Nephron progenitor cell (in vitro differentiated cells): ENCODE measurements around the gene SORBS1.
A peak's percentile ranks its signal among the peaks of the same experiment; 100 is the strongest.

Source experiments
- DNase-seq: peaks from one replicate; pipeline ENCODE4 v3.0.0; 2021
- H3K27ac Mint-ChIP-seq: 2 replicates; pipeline ENCODE4 v1.8.0; 2021; ENCODE audit warnings: mild to moderate bottlenecking, moderate library complexity, mixed read lengths
- H3K27me3 Mint-ChIP-seq: 2 replicates; pipeline ENCODE4 v1.8.0; 2021; ENCODE audit warnings: mild to moderate bottlenecking, low read depth, mixed read lengths; ENCODE audit not compliant: poor library complexity
- H3K36me3 Mint-ChIP-seq: 2 replicates; pipeline ENCODE4 v1.8.0; 2021; ENCODE audit warnings: low read depth, mixed read lengths
- H3K4me1 Mint-ChIP-seq: 2 replicates; pipeline ENCODE4 v1.8.0; 2021; ENCODE audit warnings: mixed read lengths
- H3K4me3 Mint-ChIP-seq: 2 replicates; pipeline ENCODE4 v1.8.0; 2021; ENCODE audit warnings: mild to moderate bottlenecking, moderate library complexity, mixed read lengths
- H3K9me3 Mint-ChIP-seq: 2 replicates; pipeline ENCODE4 v1.8.0; 2021; ENCODE audit warnings: mild to moderate bottlenecking, moderate library complexity, mixed read lengths
- CTCF ChIP-seq: fragments of 200-600 bp; sonication (generic); IDR thresholded peaks from 2 replicates; pipeline ENCODE4 v1.5.0; 2021; ENCODE audit warnings: antibody characterized with exemption

SORBS1 gene

GRCh38 chr10:95373660-95374059, 187.5 kb downstream of the SORBS1 start:
- Mint-ChIP-seq H3K27me3 (no peaks in the 10 kb centered on the region), H3K36me3 (peaks cover 3% of the 10 kb centered on the region), H3K4me1 (no peaks in the 10 kb centered on the region), H3K27ac (no peak overlapping the region), H3K9me3 (no peaks in the 10 kb centered on the region), H3K4me3 (no peak overlapping the region)
- DNase-seq = no peak
- TF ChIP-seq CTCF = no peak

DNA sequence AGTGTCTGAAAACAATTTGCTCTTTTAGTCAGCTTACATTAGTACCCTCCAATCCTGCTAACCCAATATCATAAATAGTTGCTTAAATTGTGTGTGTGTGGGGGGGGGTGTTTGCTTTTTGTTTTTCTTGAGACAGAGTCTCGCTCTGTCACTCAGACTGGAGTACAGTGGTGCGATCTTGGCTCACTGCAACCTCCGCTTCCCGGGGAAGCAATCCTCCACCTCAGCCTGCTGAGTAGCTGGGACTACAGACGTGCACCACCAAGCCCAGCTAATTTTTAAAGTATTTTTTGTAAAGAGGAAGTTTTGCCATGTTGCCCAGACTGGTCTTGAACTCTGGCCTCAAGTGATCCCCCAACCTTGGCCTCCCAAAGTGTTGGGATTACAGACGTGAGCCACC, 196.8 kb downstream of the SORBS1 start:
- Mint-ChIP-seq H3K27me3 (peaks cover 3% of the 10 kb centered on the region), H3K9me3 (no peaks in the 10 kb centered on the region), H3K27ac (no peak overlapping the region), H3K4me3 (no peak overlapping the region), H3K36me3 (no peaks in the 10 kb centered on the region), H3K4me1 (peaks cover 28% of the 10 kb centered on the region)
- no peak for TF ChIP-seq CTCF
- no peak for DNase-seq

DNA sequence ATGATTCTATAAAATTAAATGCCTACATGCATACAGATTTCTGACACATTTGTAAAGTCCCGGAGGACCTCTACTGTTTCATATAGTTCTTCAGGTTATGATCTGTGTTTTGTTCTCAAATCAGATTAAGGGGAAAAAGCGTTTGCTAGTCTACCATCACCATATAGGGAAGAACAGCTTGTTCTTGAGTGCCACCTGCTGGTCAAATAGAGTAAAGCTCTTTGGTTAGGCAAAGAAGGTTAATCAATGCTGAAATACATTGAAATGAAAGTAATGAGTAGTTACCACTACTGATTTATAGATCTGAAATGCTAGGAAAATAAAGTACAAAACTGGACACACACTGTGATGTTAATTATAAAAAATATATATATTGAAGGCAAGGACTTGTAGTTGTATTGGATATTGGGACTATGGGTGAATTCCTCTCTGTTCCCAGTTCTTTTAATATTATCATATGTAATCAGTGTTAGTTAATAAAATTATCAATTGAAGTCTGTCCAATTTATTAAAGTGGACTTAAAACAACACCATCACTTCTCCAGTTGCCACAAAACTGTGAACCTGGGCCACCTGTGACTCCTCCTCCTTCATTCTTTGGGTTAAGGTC, 197.8 kb downstream of the SORBS1 start:
- Mint-ChIP-seq H3K4me3 (no peak overlapping the region), H3K4me1 (peaks cover 32% of the 10 kb centered on the region), H3K27me3 (peaks cover 3% of the 10 kb centered on the region), H3K36me3 (no peaks in the 10 kb centered on the region), H3K9me3 (no peaks in the 10 kb centered on the region), H3K27ac (no peak overlapping the region)
- peak; percentile 95 for TF ChIP-seq CTCF
- peak; percentile 58 for DNase-seq

DNA sequence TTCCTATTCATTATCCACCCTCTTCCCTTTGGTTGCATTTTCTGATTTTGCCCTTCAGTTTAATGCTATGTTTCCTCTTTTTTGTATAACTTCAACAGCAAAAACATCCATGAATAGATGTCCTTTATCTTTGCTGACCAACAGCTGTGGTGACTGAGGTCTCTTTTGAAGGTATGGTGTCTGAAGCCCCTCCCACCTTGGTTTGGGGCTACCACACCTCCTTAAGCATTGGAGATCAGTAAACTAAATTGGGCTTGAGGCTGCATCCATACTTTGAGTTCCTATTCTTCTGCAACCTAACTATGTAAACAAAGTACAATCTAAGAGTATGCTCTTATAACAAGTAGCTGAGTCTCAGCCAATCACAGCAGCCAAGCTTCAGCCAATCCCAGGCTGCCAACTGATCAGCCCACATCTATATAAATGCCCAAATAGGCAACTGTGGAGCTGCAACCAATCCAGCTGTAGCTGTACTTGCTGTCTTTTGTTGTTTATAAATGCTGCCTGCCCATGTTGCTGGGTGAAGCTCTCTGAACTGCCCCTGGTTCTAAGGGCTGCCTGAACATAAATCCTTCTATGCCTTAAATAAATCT, 201.0 kb downstream of the SORBS1 start:
- Mint-ChIP-seq H3K27me3 (no peaks in the 10 kb centered on the region), H3K9me3 (no peaks in the 10 kb centered on the region), H3K4me3 (no peak overlapping the region), H3K4me1 (peaks cover 57% of the 10 kb centered on the region), H3K27ac (no peak overlapping the region), H3K36me3 (peaks cover 11% of the 10 kb centered on the region)
- TF ChIP-seq CTCF = no peak
- no peak for DNase-seq

DNA sequence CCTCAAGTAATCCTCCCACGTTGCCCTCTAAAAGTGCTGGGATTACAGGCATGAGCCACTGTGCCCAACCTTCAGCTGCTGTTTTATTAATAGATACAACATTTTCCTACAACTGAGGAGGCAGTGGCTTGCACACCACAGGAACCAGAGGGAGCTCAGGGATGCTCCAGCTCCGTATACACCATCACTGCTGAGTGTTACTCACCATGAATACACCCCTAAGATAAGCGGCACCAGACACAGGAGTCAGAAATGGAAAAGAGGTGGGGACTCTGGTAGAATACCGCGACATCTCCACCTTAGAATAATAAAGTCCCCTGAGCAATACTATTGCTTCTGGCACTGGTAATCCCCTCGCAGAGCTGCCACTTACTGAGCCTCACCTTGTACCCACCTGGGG, 201.7 kb downstream of the SORBS1 start:
- H3K4me1 Mint-ChIP-seq = peaks cover 65% of the 10 kb centered on the region
- no peak overlapping the region for H3K4me3 Mint-ChIP-seq
- no peak for TF ChIP-seq CTCF
- H3K9me3 Mint-ChIP-seq = no peaks in the 10 kb centered on the region
- H3K36me3 Mint-ChIP-seq = peaks cover 17% of the 10 kb centered on the region
- no peaks in the 10 kb centered on the region for H3K27me3 Mint-ChIP-seq
- DNase-seq = no peak
- no peak overlapping the region for H3K27ac Mint-ChIP-seq
